VCaP (cell line): ENCODE data around the gene STIP1.

Experiments used
- H3K27ac ChIP-seq: fragments of 450-650 bp; 2 replicates; pipeline ENCODE4 v1.5.1; 2017
- CTCF ChIP-seq: fragments of 450-650 bp; conservative IDR thresholded peaks from 2 replicates; pipeline ENCODE4 v1.5.1; 2017; ENCODE audit warnings: mild to moderate bottlenecking, moderate library complexity

STIP1 gene

GRCh38 chr11:64220271-64220670 lies 34.3 kb downstream of the STIP1 start:
- TF ChIP-seq CTCF, result no peak
- peak overlapping the region; percentile 80 for H3K27ac ChIP-seq

- peak overlapping the region; percentile 80 for H3K27ac ChIP-seq
- no peak for TF ChIP-seq CTCF
These were observed 34.8 kb downstream of the STIP1 start for GRCh38 chr11:64220798-64221197.

- TF ChIP-seq CTCF, result no peak
- H3K27ac ChIP-seq, result peak overlapping the region; percentile 94
These were observed 36.7 kb downstream of the STIP1 start for GRCh38 chr11:64222651-64223000.

- H3K27ac ChIP-seq, result peak overlapping the region; percentile 94
These were observed 37.2 kb downstream of the STIP1 start for GRCh38 chr11:64223001-64223651.

GRCh38 chr11:64224151-64224890 lies 38.4 kb downstream of the STIP1 start:
- peak overlapping the region; percentile 94 for H3K27ac ChIP-seq
- no peak for TF ChIP-seq CTCF

More at GRCh38 chr11:64223001-64223651, 37.2 kb downstream of the STIP1 start:
- no peak for TF ChIP-seq CTCF

- no peak for TF ChIP-seq CTCF
- H3K27ac ChIP-seq, result peak overlapping the region; percentile 94
These were observed 39.1 kb downstream of the STIP1 start for GRCh38 chr11:64224891-64225607.
